Superior temporal gyrus (tissue), 1 donor: Measurements from ENCODE around the gene ANHX.
"Not testable (repeated sequence)": the region's sequence is repeated elsewhere in the genome, so short reads cannot be mapped to it uniquely, and the experiment has no call there.

Source experiments
- DNase-seq: peaks from one replicate; pipeline ENCODE4 v3.0.0-alpha.2; 2016; ENCODE audit errors: extremely low spot score

Gene ANHX

DNA sequence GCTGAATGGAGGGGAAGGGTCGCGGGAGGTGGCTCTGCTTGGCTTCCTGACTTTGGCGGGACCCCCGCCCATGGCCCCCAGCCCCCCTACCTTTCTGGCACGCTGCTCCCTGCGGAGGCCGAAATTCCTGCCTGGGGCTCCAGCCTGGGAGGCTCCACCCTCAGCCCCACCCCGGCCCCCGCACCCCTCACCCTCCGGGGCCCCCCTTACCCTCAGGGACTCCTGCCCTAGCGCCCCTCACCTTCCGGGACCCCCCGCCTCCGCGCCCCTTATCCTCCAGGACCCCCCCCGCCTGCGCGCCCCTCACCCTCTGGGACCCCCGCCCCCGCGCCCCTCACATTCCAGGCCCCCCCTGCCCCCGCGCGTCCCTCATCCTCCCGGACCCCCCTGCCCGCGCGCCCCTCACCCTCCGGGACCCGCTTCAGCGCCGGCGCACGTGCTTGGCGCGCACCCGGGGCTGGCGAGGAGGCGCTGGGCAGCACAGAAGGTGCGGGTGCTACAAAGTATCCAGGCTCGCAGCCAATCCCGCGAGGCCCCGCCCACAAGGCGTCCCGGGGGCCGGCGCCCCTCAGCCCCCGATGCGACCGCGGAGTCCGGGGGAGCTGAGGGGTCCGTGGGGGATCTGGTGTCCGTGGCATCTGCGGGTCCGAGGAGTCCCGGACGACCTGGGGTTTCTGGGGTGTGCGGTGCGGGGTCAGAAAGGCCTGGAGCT, at the start of gene ANHX:
Gene ANHX, minus strand, starts transcription at position 477 of the 712 bp plus-strand sequence. CDS start 1,521 bp downstream, outside the sequence.
- DNase-seq: no peak

DNA sequence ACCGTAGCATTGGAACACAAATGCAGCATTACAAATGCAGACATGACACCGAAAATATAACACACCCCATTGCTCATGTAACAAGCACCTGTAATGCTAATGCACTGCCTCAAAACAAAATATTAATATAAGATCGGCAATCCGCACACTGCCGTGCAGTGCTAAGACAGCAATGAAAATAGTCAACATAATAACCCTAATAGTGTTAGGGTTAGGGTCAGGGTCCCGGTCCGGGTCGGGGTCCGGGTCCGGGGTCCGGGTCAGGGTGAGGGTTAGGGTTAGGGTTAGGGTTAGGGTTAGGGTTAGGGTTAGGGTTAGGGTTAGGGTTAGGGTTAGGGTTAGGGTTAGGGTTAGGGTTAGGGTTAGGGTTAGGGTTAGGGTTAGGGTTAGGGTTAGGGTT, 29.0 kb upstream of the ANHX start:
- not testable (repeated sequence) for DNase-seq

DNA sequence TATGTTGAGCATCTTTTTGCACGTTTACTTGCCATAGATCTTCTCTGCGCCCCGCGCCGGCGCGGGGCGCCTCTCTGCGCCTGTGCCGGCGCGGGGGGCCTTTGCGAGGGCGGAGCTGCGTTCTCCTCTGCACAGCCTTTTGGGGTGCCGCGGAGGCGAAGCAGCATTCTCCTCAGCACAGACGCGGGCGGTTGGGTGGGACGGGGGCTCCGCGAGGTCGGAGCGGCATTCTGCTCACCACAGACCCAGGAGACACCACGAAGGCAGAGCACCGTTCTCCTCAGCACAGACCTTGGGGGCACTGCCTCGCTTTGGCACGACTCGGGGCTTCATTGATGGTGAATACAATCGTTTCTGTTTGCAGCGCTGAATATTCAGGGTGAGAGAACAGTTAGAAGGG, 28.5 kb upstream of the ANHX start:
- DNase-seq: no peak

DNA sequence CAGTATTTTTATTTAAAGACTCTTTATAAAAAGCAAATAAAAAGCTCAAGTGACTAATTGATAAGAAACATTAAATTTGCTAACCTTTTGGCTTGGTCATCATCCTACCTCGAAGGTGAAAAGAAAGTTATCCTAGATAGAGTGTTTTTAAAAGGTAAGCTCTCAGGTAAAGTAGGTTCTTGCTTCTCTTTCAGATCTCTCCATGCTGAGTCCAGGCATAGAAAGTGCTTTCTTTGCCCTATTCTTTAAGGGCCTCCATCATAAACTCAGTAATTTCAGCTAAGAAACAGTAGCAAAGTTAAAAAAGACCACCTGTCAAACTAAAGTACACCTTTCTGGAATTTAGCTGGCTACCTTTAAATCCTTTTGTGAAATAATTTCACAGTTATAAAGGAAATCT, 20.6 kb upstream of the ANHX start:
- no peak for DNase-seq

DNA sequence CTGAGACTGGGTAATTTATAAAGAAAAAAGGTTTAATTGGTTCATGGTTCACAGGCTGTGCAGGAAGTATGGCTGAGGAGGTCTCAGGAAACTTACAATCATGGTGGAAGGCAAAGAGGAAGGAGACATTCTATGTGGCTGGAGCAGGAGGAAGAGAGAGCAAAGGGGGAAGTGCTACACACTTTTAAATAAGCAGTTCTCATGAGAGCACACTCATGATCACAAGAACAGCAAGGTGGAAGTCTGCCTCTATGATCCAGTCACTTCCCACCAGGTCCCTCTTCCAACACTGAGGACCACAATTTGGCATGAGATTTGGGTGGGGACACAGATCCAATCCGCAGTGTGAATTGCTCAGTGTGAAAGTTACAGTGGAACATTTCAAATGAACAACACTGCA, 20.2 kb upstream of the ANHX start:
- DNase-seq: not testable (repeated sequence)

DNA sequence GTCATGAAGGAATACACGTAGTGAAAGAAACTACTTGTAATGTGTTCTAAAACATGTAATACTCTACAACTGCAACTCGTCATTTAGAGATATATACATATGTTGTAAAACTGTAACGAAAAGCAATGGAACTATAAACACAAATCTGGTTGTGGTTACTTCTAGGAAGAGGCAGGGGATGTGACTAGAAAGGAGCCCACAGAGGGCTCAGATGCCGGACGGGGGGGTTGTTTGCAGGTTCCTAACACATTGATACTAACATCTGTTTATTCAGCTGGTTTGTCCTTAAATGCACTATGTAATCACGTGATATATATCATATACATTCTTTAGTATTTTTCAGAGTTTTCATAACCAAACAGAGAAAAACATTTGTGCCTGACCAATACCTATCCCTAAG, 16.1 kb upstream of the ANHX start:
- no peak for DNase-seq

DNA sequence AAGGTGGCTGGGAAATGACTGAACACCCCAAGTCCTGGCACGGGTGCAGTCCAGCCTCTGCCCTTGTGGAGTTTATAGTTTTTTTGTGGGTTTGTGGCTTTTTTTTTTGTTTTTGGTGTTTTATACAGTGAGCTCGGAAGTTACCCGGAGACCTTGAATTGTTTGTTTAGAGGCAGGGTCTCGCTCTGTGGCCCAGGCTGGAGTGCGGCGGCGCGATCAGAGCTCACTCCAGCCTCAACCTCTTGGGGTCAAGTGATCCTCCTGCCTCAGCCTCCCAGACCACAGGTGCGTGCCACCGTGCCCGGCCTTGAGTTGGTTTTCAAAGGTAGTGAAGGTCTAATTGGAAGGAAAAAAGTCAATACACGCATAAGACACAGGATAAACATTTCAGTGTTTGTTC, 879 bp upstream of the ANHX start:
- DNase-seq: no peak

DNA sequence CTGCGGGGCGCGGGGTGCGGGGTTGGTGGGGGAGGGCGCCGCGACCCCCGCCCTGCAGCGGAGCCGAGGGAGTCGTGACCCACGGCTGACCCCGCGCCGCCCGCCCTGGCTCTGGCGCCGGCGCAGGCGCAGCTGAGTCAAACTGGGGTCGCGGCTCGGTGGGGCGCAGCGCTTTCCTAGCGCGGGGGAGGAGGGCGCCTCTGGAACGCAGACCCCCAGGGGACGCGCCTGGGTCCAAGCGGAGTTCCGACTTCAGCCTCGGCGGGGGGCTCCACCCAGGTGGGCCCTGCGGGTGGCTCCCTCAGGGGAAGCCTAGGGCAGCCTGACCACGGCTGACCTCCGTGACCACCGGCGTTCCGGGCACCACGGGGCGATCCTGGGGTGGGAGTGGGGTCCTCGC, 467 bp upstream of the ANHX start:
- no peak for DNase-seq

DNA sequence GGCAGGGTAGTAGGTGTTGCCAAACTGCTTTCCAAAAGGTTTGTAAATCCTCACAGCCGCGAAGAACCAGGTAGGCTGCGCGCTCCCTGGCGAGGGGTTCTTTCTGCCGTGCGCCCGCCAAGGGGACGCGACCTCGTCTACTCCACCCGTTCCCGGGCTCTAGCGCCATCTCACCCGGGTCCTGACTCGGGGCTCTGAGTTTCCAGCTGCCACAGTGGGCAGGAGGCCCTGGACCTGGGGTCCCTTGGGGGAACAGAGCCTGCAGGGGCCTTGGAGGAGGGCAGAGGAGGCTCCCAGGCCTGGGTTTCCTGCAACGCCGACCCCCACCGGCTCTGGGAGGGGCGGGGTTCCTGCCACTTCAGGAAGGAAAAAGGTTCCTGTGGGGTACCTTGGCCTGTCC, 706 bp downstream of the ANHX start:
- no peak for DNase-seq

DNA sequence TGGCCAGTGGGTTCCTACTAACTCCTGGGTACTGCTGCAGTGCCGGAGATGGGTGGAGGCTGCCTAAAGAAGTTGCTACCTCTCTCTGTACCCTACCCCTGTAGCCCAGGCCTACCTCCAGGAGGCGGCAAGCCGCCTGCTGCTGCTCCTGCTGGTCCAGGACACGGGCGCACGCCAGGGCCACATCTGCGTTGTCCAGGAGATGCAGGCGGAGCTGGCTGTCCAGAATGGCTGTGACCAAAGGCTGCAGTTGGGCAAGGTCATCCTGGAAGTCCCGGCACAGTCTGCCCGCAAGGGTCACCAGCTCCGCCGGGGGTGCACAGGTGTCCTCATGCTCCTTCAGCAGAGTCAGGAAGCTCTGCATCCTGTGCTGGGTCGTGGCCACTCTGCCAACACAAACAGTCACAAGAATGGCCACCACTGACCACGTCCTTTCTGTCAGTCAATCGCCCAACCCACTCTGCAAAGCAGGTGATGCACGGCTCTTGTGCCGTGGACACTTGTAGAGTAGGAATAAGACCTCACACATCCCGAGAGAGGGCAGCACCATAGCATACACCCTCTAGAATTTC, 1.6 kb downstream of the ANHX start:
- no peak for DNase-seq

DNA sequence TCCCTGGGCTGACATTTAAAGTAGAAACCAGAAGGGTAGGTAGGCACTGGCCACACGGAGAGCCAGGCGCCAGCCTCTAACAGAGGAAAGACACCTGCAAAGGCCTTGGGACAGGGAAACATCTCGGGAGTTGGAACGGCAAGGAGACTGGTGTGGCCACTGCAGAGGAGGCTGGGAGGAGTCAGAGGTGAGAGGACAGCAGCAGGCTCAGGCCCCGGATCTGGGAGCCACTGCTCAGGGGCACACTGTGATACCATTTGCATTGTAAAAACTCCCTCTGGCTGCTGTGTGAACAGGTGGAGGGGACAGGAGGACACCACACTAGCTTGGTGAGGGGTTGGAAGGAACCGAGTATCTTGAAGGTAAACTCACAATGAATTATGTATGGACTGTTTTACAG, 2.7 kb downstream of the ANHX start:
- no peak for DNase-seq

DNA sequence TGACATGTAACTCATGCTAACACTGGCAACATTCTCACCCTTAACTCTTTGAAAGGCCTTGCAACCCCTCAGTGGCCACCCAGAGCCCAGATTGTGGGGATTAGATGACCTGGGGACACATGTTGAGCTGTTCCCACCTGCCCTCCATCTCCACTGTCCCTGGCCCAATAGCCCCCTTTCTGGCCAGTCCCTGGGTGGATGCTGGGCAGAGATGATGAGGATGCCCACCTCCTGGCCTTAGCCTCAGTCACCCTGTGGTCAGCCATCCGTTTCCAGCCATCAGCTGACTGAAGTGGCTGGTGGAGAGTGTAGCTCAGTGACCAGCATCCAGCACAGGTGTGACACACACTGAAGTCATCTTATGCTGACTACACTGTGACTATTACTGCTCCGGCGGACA, 4.7 kb downstream of the ANHX start:
- DNase-seq: no peak

DNA sequence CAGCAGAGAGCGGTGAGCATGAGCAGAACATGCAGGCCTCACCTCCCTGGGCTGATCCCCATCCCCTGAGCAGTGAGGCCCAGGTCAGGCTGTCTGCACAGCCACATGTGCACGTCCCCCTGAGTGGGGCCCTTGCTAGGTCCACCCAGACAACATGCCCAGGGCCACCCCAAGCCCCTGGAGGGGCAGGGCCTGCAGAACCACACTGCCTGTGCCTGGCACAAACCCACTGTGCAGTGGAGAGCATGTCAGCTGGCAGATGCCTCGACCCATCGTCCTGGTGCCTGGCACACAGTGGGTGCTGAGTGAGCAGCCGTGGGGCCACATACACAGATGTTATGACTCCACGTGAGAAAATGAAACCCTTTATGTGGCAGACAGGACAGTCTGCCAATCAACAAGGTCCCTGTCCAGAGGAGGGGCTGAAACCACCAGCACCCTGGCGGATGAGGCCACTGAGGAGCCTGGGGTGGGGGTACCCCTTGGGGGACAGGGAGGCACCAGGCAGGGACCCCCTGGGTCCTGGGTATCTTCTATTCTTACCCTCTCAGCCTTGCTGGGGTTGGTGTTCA, 8.3 kb downstream of the ANHX start:
- no peak for DNase-seq

DNA sequence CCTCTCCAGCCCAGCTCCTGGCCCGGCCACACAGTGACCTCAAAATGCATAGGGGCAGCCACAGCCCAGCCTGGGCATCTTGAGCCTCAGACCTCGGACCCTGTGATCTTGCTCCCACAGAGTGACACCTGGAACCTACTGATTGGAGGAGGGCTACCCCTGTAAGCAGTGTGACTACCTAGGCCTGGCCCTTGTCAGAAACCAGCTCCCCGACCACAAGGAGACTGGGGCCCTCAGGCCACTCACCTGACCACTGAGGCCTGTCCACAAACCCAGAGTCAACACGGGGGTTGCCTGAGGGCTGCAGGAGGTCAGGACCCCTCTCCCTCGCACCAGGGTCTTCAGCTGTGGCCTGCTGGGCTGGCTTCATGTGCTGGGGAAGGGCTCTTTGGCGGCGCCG, 9.0 kb downstream of the ANHX start:
- no peak for DNase-seq

DNA sequence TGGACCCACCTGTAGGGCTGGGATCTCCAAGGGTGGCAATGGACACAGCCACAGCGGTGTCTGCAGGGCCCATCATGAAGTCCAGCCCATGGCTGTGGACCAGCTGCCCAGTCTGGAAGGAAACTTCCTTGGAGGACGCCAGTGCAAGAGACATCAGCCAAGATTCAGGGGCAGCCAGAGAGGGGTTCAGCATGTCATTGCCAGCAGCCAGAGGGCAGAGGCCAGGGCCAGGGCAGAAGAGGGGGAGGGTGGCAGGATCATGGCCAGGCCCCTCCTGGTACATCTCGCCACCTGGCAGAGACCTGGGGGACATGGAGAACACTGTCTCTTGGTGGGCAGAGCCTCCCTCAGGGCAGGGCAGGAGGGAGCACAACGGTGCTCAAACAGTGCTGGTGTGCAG, 10.2 kb downstream of the ANHX start:
- DNase-seq: no peak

DNA sequence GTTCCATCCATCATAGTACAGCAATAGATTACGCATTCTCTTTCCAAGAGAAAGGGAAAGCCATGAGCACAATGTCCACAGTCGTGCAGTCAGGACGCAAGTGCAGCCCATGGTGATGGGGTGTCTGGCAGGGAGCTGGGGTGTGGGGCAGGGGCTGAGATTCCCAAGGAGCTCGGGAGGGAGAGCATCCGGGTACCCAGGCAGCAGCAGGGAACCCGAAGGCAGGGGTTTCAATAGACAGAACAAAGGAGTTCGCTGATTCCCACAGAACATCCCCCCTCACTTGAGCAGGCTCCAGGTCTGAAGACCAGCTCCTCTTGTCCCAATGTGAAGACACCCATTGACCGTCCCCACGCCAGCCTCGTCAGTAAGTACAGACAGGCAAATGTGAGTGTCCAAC, 13.5 kb downstream of the ANHX start:
- DNase-seq: no peak

DNA sequence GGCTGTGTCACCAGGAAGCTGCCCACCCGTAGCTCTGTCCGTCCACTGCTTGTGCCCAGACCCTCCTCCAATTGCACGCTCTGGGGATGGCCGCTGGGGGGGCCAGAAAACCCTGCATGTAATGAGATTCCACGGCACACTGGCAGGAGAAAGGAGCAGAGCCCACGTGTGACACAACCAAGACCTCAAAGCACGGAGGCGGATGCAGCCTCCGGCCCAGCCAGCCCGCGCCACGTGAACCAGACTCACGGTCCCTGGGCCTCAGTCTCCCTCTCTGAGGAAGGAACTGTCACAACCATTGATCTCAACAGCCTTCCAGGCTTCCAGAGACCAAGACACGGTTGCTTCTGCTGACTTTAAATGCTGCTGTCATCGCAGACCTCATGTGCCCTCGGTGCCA, 14.4 kb downstream of the ANHX start:
- no peak for DNase-seq

DNA sequence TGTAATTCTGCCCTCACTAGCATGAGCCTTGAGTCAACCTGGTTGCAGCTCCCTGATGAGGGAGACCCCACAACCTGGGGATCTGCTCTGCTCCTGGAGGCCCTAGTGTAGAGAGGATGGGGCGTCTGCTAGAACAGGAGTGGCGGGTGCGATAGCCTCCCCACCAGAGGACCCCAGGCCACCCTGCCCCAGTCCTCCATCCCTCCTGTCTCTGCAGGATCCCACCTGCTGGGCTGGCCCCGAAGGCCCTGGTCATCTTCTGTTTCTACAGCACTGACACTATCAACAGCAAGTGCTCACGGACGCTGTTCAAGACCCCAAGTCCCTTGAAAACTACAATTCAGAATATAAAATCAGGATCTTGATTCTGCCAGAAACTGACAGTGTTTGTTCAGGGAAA, 15.2 kb downstream of the ANHX start:
- no peak for DNase-seq

DNA sequence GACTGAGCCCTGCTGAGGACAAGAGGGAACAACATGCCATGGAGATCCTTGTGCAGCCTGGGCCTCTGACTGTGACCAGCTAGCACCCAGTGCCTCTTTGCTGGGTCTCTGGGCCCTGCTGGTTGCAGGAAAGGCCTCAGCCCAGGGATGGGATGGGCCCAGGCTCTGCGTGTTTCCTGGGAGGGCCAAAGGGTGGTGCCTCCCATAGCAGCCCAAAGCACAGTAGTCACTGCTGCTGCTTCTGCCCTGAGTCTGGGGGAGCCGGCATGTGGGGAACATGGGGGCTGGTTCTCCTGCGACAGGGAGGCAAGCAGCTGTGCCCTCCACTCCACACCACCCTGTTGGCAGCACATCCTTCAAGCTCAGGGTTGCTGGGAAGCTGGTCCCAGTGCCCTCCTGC, 18.5 kb downstream of the ANHX start:
- no peak for DNase-seq

DNA sequence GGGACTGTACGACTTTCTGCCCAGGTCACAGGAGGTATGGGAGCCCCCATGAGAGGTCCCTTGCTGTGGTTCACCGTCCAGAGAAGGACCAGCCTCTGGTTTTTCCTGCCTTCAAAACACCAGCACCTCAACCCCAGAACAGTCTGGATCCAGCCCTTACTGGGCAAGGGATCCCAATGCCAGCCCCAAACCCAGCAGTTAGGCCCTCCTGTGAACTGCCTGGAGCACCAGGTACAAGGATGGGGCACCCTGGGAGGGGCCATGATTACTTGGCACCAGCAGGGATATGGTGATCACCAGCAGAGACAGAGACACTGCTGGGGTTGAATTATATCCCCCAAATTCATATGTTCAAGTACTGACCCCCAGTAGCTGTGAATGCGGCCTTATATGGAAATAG, 20.0 kb downstream of the ANHX start:
- no peak for DNase-seq

DNA sequence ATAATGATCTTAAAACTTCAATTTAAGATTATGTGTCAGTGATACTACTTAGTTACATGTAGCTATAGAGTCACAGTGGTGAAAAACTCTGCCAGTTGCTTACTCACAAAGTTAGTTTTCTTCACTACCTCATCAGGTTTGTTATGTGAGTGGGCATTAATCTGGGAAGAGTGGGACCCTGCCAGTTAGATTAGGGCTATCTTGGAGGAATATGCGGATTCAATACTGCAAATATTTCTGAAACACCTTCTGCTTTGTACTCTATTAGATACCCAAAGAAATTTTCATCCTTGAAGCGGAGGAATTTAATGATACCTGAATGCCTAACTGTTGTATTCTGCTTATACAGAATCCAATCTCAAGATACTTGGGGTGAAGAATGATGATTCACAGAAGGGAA, 29.3 kb downstream of the ANHX start:
- no peak for DNase-seq

DNA sequence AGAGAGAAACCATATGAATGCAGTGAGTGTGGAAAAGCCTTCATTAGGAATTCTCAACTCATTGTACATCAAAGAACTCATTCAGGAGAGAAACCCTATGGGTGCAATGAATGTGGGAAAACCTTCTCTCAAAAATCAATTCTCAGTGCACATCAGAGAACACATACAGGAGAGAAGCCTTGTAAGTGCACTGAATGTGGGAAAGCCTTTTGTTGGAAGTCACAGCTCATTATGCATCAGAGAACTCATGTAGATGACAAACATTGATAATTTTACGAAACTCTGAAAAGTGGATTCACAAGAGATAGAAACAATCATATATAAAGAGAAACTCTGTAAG, 31.4 kb downstream of the ANHX start:
- no peak for DNase-seq

DNA sequence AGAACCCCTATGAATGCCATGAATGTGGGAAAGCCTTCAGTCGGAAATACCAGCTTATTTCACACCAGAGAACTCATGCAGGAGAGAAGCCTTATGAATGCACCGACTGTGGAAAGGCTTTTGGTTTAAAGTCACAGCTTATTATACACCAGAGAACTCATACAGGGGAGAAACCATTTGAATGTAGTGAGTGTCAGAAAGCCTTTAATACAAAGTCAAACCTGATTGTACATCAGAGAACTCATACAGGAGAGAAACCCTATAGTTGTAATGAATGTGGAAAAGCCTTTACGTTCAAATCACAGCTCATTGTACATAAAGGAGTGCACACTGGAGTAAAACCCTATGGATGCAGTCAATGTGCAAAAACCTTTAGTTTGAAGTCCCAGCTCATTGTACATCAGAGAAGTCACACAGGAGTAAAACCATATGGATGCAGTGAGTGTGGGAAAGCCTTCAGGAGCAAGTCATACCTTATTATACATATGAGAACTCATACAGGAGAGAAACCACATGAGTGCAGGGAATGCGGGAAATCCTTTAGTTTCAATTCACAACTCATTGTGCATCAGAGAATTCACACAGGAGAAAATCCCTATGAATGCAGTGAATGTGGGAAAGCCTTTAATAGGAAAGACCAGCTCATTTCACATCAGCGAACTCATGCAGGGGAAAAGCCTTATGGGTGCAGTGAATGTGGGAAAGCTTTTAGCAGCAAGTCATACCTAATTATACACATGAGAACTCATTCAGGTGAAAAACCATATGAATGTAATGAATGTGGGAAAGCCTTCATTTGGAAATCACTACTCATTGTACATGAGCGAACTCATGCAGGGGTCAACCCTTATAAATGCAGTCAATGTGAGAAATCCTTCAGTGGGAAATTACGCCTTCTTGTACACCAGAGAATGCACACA, 32.1 kb downstream of the ANHX start:
- no peak for DNase-seq
